ENCODE results near the gene EIF1AX. TPM values are rescaled to one million over a fixed set of nuclear protein-coding genes. Genes with fewer than 3 reads are reported as not detected.
A peak's percentile ranks its signal among the peaks of the same experiment; 100 is the strongest.
"Not testable (repeated sequence)": the region's sequence is repeated elsewhere in the genome, so short reads cannot be mapped to it uniquely, and the experiment has no call there.

The EIF1AX gene
- total RNA-seq, 1 experiment from 2014 or later = 52.4 TPM

- Histone ChIP-seq H3K27me3 (ENCODE audit: control insufficient read depth, insufficient read depth, low read length) (no peaks in the 10 kb centered on the region), H3K4me3 (ENCODE audit: insufficient read depth, low read depth, low read length) (no peak overlapping the region), H3K36me3 (replicated peaks; ENCODE audit: control insufficient read depth, insufficient read depth, low read length) (no peaks in the 10 kb centered on the region)
- no peak for DNase-seq
These were observed 1.5 kb upstream of the EIF1AX start for GRCh38 chrX:20143111-20143510.

- DNase-seq = no peak
- Histone ChIP-seq H3K27me3 (ENCODE audit: control insufficient read depth, insufficient read depth, low read length) (no peaks in the 10 kb centered on the region), H3K36me3 (replicated peaks; ENCODE audit: control insufficient read depth, insufficient read depth, low read length) (peaks cover 2% of the 10 kb centered on the region), H3K4me3 (ENCODE audit: insufficient read depth, low read depth, low read length) (peak overlapping the region; percentile 75)
These were observed 1.2 kb downstream of the EIF1AX start for GRCh38 chrX:20140420-20140819.

- no peak for DNase-seq
- no peak overlapping the region for H3K4me3 ChIP-seq (ENCODE audit: insufficient read depth, low read depth, low read length)
- H3K27me3 ChIP-seq (ENCODE audit: control insufficient read depth, insufficient read depth, low read length) = no peaks in the 10 kb centered on the region
- peaks cover 4% of the 10 kb centered on the region for H3K36me3 ChIP-seq (replicated peaks; ENCODE audit: control insufficient read depth, insufficient read depth, low read length)
These were observed 1.7 kb downstream of the EIF1AX start for GRCh38 chrX:20139966-20140365.

- no peak for DNase-seq
- Histone ChIP-seq H3K4me3 (ENCODE audit: insufficient read depth, low read depth, low read length) (no peak overlapping the region), H3K27me3 (ENCODE audit: control insufficient read depth, insufficient read depth, low read length) (no peaks in the 10 kb centered on the region), H3K36me3 (replicated peaks; ENCODE audit: control insufficient read depth, insufficient read depth, low read length) (peaks cover 8% of the 10 kb centered on the region)
These were observed 5.7 kb downstream of the EIF1AX start for GRCh38 chrX:20135944-20136343.

DNA sequence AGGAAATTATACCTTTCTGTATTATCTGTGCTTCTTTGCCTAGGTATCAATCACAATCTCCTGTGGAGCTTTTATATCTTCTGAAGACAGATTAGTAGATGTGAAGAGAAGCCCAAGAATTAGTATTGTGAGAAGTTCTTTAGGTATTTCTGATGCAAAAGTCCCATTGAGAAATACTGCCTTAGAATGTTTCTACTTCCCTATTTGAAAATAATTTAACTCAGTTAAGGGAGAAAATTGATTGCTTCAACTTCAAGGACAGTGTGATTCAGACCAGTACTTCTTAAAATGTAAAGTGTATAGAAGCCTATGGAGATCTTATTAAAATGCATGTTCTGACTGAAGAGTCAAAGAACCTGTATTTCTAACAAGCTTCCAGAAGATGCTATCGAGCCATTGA is 9.0 kb downstream of the EIF1AX start:
- DNase-seq = no peak
- Histone ChIP-seq H3K27me3 (ENCODE audit: control insufficient read depth, insufficient read depth, low read length) (no peaks in the 10 kb centered on the region), H3K4me3 (ENCODE audit: insufficient read depth, low read depth, low read length) (no peak overlapping the region), H3K36me3 (replicated peaks; ENCODE audit: control insufficient read depth, insufficient read depth, low read length) (peaks cover 8% of the 10 kb centered on the region)

DNA sequence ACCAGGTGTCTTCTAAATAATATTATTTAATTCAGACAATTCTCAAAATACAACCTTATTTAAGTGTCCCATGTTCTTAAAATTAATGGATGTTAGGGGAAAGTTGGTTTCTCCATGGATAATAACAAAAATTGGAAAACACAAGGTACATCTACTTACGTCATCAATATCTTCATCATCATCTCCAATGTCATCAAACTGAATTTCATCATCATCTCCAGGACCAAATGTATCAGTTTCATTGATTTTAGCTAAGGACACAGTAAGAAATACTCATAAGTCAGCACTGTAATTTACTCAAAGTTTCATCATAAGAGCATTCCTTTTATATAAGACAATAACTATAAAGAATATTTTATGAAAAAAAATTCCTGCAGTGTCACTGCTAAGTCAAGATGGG is 11.3 kb downstream of the EIF1AX start:
- peaks cover 6% of the 10 kb centered on the region for H3K36me3 ChIP-seq (replicated peaks; ENCODE audit: control insufficient read depth, insufficient read depth, low read length)
- DNase-seq = no peak
- no peaks in the 10 kb centered on the region for H3K27me3 ChIP-seq (ENCODE audit: control insufficient read depth, insufficient read depth, low read length)
- no peak overlapping the region for H3K4me3 ChIP-seq (ENCODE audit: insufficient read depth, low read depth, low read length)

GRCh38 chrX:20129547-20129946 is 12.1 kb downstream of the EIF1AX start:
- Histone ChIP-seq H3K4me3 (ENCODE audit: insufficient read depth, low read depth, low read length) (no peak overlapping the region), H3K36me3 (replicated peaks; ENCODE audit: control insufficient read depth, insufficient read depth, low read length) (peaks cover 4% of the 10 kb centered on the region), H3K27me3 (ENCODE audit: control insufficient read depth, insufficient read depth, low read length) (no peaks in the 10 kb centered on the region)
- no peak for DNase-seq

GRCh38 chrX:20128670-20129069 is 13.0 kb downstream of the EIF1AX start:
- DNase-seq = no peak
- H3K4me3 ChIP-seq (ENCODE audit: insufficient read depth, low read depth, low read length) = no peak overlapping the region
- H3K36me3 ChIP-seq (replicated peaks; ENCODE audit: control insufficient read depth, insufficient read depth, low read length) = peaks cover 4% of the 10 kb centered on the region
- no peaks in the 10 kb centered on the region for H3K27me3 ChIP-seq (ENCODE audit: control insufficient read depth, insufficient read depth, low read length)

- not testable (repeated sequence) for DNase-seq; H3K36me3 ChIP-seq (replicated peaks; ENCODE audit: control insufficient read depth, insufficient read depth, low read length); H3K27me3 ChIP-seq (ENCODE audit: control insufficient read depth, insufficient read depth, low read length); H3K4me3 ChIP-seq (ENCODE audit: insufficient read depth, low read depth, low read length)
These were observed 14.2 kb downstream of the EIF1AX start for GRCh38 chrX:20127440-20127839.

GRCh38 chrX:20126833-20127232 is 14.8 kb downstream of the EIF1AX start:
- not testable (repeated sequence) for H3K4me3 ChIP-seq (ENCODE audit: insufficient read depth, low read depth, low read length); H3K36me3 ChIP-seq (replicated peaks; ENCODE audit: control insufficient read depth, insufficient read depth, low read length); H3K27me3 ChIP-seq (ENCODE audit: control insufficient read depth, insufficient read depth, low read length); DNase-seq

- no peak for DNase-seq
- Histone ChIP-seq H3K36me3 (replicated peaks; ENCODE audit: control insufficient read depth, insufficient read depth, low read length) (no peaks in the 10 kb centered on the region; the same call in 1 of the 2 replicates), H3K4me3 (ENCODE audit: insufficient read depth, low read depth, low read length) (no peak overlapping the region), H3K27me3 (ENCODE audit: control insufficient read depth, insufficient read depth, low read length) (no peaks in the 10 kb centered on the region)
These were observed 16.7 kb downstream of the EIF1AX start for GRCh38 chrX:20124964-20125363.

DNA sequence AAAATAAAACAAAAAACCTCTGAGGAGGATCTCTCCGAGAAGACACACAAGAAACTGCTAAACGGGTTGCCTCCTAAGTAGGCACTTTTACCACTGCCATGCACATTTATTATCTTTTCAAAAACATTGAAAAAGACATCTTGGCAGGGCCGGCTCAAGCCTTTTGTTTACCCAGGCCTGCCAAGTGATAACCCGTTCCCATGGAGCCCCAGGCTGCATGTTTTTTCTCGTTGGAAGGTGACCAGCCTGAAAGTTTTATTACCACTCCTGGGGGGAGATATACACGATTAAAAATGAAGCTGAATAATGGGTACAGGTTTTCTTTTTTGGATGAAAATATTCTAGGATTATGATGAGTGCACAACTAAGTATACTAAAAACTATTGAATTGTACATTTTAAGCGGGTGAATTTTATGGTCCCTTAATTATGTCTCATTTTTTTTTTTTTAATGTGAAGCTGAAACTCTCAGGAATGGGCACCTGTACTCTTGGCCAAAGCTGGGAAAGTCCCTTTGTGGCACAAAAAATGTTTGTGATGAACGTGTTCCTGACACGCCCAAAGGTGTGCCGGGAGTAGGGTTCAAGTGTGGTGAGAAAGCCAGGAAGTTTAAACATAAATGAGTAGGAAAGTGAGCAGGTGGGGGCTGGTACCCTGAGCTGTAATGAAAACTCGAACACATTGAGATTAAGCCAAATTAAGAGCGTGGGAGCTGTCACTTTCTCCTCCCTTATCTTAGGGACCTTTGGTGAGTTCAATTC is 23.4 kb downstream of the EIF1AX start:
- no peak for DNase-seq

DNA sequence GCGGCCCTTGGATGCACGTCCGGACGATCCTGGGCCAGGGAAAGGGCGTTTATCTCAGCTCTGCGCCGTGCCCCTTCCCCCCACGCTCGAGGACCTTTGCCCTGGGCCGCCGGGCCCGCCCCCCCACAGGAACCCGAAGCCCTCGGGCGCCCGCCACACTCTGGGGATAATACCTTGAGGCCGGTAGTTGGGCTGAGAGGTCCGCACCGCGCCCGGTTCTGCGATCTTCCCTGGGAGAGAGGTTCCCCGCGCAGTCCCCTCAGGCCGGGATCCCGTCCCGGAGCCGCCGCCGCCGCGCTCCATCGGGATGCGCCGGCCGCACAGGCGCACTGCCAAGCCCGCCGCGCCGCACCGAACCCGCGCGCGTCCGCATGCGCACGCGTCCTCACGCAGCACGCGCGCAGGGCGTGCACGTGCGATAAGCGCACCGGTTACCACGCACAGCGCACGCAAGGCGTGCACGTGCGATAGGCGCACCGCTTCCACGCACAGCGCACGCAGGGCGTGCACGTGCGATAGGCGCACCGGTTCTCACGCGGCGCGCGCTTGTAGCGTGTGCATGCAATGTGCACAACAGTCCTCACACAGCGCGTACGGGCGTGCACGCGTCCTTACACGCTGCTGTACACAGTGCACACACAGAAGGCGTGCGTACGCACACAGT is 24.9 kb downstream of the EIF1AX start, which contains the start of gene MAP7D2:
Gene MAP7D2 (minus strand): TSS at position 331 of the 664 bp plus-strand sequence. CDS start 28 bp downstream, at position 303.
- peaks cover 19% of the 10 kb centered on the region for H3K27me3 ChIP-seq (ENCODE audit: control insufficient read depth, insufficient read depth, low read length)
- peak within 1 kb of the TSS; percentile 33 for H3K4me3 ChIP-seq (ENCODE audit: insufficient read depth, low read depth, low read length)
- H3K36me3 ChIP-seq (replicated peaks; ENCODE audit: control insufficient read depth, insufficient read depth, low read length) = no peaks in the 10 kb centered on the region
- DNase-seq = peak; percentile 74

More for the DNA sequence above, 23.4 kb downstream of the EIF1AX start:
- Histone ChIP-seq H3K4me3 (ENCODE audit: insufficient read depth, low read depth, low read length) (no peak overlapping the region), H3K27me3 (ENCODE audit: control insufficient read depth, insufficient read depth, low read length) (peaks cover 19% of the 10 kb centered on the region), H3K36me3 (replicated peaks; ENCODE audit: control insufficient read depth, insufficient read depth, low read length) (no peaks in the 10 kb centered on the region)

- peak; percentile 73 for DNase-seq
- Histone ChIP-seq H3K4me3 (ENCODE audit: insufficient read depth, low read depth, low read length) (peak overlapping the region; percentile 33), H3K36me3 (replicated peaks; ENCODE audit: control insufficient read depth, insufficient read depth, low read length) (no peaks in the 10 kb centered on the region), H3K27me3 (ENCODE audit: control insufficient read depth, insufficient read depth, low read length) (peaks cover 19% of the 10 kb centered on the region)
These were observed 25.5 kb downstream of the EIF1AX start for GRCh38 chrX:20116087-20116576.

All from H7 (cell line).